GM12878 (cell line): Measurements from ENCODE around the gene STRN4. TPM values are rescaled to one million over a fixed set of nuclear protein-coding genes. Genes with fewer than 3 reads are reported as not detected.

ENCODE experiments used
- BCL11A ChIP-seq: IDR thresholded peaks from 2 replicates; pipeline ENCODE4 v1.6.1; 2011; ENCODE audit warnings: low read depth, low read length
- DPF2 ChIP-seq: fragments of 450-650 bp; IDR thresholded peaks from 2 replicates; pipeline ENCODE4 v1.6.1; 2017; ENCODE audit warnings: mild to moderate bottlenecking
- HDAC2 ChIP-seq: fragments of 200-600 bp; sonication (generic); IDR thresholded peaks from 2 replicates; pipeline ENCODE4 v1.6.1; 2017
- POLR2AphosphoS2 ChIP-seq: IDR thresholded peaks from 2 replicates; pipeline ENCODE4 v1.6.1; 2011; ENCODE audit warnings: low read depth, mild to moderate bottlenecking, low read length, improper control_type of control experiment, moderate library complexity
- RAD51 ChIP-seq: fragments of 450-650 bp; IDR thresholded peaks from 2 replicates; pipeline ENCODE4 v1.6.1; 2016; ENCODE audit warnings: moderate library complexity, mild to moderate bottlenecking, inconsistent platforms
- SMARCA5 ChIP-seq: fragments of 450-650 bp; IDR thresholded peaks from 2 replicates; pipeline ENCODE4 v1.6.1; 2017; ENCODE audit warnings: mild to moderate bottlenecking
- TBL1XR1 ChIP-seq: IDR thresholded peaks from 2 replicates; pipeline ENCODE4 v1.6.1; 2012; ENCODE audit warnings: low read depth, low read length, improper control_type of control experiment
- TCF12 ChIP-seq: IDR thresholded peaks from 2 replicates; pipeline ENCODE4 v1.6.1; 2011; ENCODE audit warnings: low read depth, mild to moderate bottlenecking, low read length
- polyA plus RNA-seq, 11 experiments: library from polyadenylated mRNA; depleted of rRNA in 4 of 11; unstranded in 6 of 11; stranded (reverse) in 5 of 11; fragments of >200 nt; fragmentation: Nextera tagmentation in 4 of 11; fragmentation: Illumina TruSeq in 1 of 11; extraction: Ambion mirVana in 4 of 11; extraction: Trizol in 1 of 11; gene quantifications; 1 replicate in 1 of 11; 2 replicates in 10 of 11; pipeline versions ENCODE4 v1.2.1 to v1.2.3, GENCODE V29; 2011 to 2016; ENCODE audit warnings: inconsistent platforms in 2 of 11, missing spikeins in 2 of 11, low read depth in 1 of 11
- total RNA-seq, 4 experiments: library from RNA; depleted of rRNA in 3 of 4; stranded (reverse); fragments of >200 nt in 3 of 4; fragmentation: Illumina TruSeq in 1 of 4; extraction: Trizol in 1 of 4; gene quantifications; 2 replicates each; pipeline versions ENCODE4 v1.2.1 to v1.2.3, GENCODE V29; 2013 to 2021
- TF ChIP-seq, protein P1 (sequence below): fragments of 450-650 bp; conservative IDR thresholded peaks from 2 replicates; pipeline ENCODE4 v1.6.1; 2017; ENCODE audit warnings: mild to moderate bottlenecking, moderate library complexity
- TF ChIP-seq, protein P2 (sequence below): fragments of 450-650 bp; formaldehyde crosslinking; IDR thresholded peaks from 2 replicates; pipeline ENCODE4 v1.4.0; 2020; ENCODE audit warnings: mild to moderate bottlenecking, moderate library complexity
- TF ChIP-seq, protein P3 (sequence below): fragments of 150-350 bp; IDR thresholded peaks from 2 replicates; pipeline ENCODE4 v1.6.1; 2016; ENCODE audit warnings: low read depth, low read length
- TF ChIP-seq, protein P4 (sequence below): IDR thresholded peaks from 2 replicates; pipeline ENCODE4 v1.6.1; 2011; ENCODE audit warnings: low read depth, mild to moderate bottlenecking, low read length, moderate library complexity, borderline replicate concordance; ENCODE audit errors: extremely low read depth
- TF ChIP-seq, protein P5 (sequence below), 3 experiments: IDR thresholded peaks in 2 of 3; conservative IDR thresholded peaks in 1 of 3; 2 replicates each; pipeline ENCODE4 v1.5.1; 2011; ENCODE audit warnings: low read depth in 3 of 3, low read length in 3 of 3, mild to moderate bottlenecking in 3 of 3, control low read depth in 2 of 3, moderate library complexity in 2 of 3, inconsistent platforms in 1 of 3, mixed read lengths in 1 of 3; ENCODE audit not compliant: control insufficient read depth in 2 of 3, insufficient read depth in 1 of 3; ENCODE audit errors: extremely low read depth in 1 of 3
- TF ChIP-seq, protein P6 (sequence below): fragments of 450-650 bp; IDR thresholded peaks from 2 replicates; pipeline ENCODE4 v1.6.1; 2014; ENCODE audit warnings: mild to moderate bottlenecking
- TF ChIP-seq, protein P7 (sequence below): IDR thresholded peaks from 2 replicates; pipeline ENCODE4 v1.6.1; 2012; ENCODE audit warnings: low read depth, low read length, improper control_type of control experiment

Gene STRN4
- total and polyA plus RNA-seq, 10 of the 15 experiments (the other 5 are each of a cell fraction or from before 2014, with no cell fraction given) = 0.42 to 62.8 (median 22.5) TPM

DNA sequence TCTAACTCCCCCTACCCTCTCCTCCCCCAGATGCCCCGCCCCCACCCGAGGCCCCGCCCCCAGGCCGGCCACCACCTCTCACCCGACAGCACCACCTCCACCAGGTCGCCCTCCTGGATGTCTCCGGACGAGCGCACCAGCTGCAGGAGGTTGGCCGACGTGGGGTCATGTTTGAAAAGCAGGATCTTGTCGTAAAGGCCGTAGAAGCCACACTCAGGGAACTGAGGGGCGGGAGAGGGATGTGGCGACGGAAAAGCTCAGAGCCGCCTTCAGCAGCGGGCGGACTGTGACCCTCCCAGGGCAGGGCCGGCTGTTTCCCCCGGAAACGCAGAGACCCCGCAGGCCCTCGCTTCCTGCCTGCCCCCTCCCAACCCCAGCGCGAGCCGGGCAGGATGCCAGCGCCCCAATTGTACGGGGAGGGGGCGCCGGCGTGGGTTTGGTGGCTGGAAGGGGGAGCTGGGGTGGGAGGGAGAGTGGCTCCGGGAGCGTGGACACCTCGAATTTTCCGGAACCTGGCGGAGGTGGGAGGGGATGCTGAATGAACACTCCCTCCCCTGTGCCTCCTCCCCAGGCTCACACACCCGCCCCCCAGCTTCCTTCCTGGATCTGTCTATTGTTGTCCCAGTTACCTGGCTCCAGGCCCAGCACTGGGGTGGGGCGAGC is 32.3 kb downstream of the STRN4 start (continued):
- TF ChIP-seq, protein P1, sequence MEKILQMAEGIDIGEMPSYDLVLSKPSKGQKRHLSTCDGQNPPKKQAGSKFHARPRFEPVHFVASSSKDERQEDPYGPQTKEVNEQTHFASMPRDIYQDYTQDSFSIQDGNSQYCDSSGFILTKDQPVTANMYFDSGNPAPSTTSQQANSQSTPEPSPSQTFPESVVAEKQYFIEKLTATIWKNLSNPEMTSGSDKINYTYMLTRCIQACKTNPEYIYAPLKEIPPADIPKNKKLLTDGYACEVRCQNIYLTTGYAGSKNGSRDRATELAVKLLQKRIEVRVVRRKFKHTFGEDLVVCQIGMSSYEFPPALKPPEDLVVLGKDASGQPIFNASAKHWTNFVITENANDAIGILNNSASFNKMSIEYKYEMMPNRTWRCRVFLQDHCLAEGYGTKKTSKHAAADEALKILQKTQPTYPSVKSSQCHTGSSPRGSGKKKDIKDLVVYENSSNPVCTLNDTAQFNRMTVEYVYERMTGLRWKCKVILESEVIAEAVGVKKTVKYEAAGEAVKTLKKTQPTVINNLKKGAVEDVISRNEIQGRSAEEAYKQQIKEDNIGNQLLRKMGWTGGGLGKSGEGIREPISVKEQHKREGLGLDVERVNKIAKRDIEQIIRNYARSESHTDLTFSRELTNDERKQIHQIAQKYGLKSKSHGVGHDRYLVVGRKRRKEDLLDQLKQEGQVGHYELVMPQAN = 0 out of 2 replicates have a peak, but pooled peaks have one; percentile 44
- no peak for TF ChIP-seq POLR2AphosphoS2
- no peak for TF ChIP-seq RAD51
- TF ChIP-seq, protein P2, sequence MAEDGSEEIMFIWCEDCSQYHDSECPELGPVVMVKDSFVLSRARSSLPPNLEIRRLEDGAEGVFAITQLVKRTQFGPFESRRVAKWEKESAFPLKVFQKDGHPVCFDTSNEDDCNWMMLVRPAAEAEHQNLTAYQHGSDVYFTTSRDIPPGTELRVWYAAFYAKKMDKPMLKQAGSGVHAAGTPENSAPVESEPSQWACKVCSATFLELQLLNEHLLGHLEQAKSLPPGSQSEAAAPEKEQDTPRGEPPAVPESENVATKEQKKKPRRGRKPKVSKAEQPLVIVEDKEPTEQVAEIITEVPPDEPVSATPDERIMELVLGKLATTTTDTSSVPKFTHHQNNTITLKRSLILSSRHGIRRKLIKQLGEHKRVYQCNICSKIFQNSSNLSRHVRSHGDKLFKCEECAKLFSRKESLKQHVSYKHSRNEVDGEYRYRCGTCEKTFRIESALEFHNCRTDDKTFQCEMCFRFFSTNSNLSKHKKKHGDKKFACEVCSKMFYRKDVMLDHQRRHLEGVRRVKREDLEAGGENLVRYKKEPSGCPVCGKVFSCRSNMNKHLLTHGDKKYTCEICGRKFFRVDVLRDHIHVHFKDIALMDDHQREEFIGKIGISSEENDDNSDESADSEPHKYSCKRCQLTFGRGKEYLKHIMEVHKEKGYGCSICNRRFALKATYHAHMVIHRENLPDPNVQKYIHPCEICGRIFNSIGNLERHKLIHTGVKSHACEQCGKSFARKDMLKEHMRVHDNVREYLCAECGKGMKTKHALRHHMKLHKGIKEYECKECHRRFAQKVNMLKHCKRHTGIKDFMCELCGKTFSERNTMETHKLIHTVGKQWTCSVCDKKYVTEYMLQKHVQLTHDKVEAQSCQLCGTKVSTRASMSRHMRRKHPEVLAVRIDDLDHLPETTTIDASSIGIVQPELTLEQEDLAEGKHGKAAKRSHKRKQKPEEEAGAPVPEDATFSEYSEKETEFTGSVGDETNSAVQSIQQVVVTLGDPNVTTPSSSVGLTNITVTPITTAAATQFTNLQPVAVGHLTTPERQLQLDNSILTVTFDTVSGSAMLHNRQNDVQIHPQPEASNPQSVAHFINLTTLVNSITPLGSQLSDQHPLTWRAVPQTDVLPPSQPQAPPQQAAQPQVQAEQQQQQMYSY (CRISPR knock-in tag) = no peak
- TF ChIP-seq, protein P3, sequence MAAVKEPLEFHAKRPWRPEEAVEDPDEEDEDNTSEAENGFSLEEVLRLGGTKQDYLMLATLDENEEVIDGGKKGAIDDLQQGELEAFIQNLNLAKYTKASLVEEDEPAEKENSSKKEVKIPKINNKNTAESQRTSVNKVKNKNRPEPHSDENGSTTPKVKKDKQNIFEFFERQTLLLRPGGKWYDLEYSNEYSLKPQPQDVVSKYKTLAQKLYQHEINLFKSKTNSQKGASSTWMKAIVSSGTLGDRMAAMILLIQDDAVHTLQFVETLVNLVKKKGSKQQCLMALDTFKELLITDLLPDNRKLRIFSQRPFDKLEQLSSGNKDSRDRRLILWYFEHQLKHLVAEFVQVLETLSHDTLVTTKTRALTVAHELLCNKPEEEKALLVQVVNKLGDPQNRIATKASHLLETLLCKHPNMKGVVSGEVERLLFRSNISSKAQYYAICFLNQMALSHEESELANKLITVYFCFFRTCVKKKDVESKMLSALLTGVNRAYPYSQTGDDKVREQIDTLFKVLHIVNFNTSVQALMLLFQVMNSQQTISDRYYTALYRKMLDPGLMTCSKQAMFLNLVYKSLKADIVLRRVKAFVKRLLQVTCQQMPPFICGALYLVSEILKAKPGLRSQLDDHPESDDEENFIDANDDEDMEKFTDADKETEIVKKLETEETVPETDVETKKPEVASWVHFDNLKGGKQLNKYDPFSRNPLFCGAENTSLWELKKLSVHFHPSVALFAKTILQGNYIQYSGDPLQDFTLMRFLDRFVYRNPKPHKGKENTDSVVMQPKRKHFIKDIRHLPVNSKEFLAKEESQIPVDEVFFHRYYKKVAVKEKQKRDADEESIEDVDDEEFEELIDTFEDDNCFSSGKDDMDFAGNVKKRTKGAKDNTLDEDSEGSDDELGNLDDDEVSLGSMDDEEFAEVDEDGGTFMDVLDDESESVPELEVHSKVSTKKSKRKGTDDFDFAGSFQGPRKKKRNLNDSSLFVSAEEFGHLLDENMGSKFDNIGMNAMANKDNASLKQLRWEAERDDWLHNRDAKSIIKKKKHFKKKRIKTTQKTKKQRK = no peak
- TF ChIP-seq, protein P4, sequence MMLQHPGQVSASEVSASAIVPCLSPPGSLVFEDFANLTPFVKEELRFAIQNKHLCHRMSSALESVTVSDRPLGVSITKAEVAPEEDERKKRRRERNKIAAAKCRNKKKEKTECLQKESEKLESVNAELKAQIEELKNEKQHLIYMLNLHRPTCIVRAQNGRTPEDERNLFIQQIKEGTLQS = no peak
- TF ChIP-seq SMARCA5 = peak; percentile 97
- no peak for TF ChIP-seq TCF12
- 0 out of 2 replicates have a peak, but pooled peaks have one; percentile 14 for TF ChIP-seq DPF2
- TF ChIP-seq TBL1XR1 = no peak
- TF ChIP-seq, protein P5, sequence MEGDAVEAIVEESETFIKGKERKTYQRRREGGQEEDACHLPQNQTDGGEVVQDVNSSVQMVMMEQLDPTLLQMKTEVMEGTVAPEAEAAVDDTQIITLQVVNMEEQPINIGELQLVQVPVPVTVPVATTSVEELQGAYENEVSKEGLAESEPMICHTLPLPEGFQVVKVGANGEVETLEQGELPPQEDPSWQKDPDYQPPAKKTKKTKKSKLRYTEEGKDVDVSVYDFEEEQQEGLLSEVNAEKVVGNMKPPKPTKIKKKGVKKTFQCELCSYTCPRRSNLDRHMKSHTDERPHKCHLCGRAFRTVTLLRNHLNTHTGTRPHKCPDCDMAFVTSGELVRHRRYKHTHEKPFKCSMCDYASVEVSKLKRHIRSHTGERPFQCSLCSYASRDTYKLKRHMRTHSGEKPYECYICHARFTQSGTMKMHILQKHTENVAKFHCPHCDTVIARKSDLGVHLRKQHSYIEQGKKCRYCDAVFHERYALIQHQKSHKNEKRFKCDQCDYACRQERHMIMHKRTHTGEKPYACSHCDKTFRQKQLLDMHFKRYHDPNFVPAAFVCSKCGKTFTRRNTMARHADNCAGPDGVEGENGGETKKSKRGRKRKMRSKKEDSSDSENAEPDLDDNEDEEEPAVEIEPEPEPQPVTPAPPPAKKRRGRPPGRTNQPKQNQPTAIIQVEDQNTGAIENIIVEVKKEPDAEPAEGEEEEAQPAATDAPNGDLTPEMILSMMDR (IDR thresholded peaks at IDR 0.05 in 2 of 3, conservative IDR thresholded peaks at IDR 0.05 in 1 of 3; ENCODE audit: control insufficient read depth in 2 of 3, extremely low read depth in 1 of 3, insufficient read depth in 1 of 3, low read depth in 3 of 3, low read length in 3 of 3) = no peak
- TF ChIP-seq HDAC2 = no peak
- TF ChIP-seq, protein P6, sequence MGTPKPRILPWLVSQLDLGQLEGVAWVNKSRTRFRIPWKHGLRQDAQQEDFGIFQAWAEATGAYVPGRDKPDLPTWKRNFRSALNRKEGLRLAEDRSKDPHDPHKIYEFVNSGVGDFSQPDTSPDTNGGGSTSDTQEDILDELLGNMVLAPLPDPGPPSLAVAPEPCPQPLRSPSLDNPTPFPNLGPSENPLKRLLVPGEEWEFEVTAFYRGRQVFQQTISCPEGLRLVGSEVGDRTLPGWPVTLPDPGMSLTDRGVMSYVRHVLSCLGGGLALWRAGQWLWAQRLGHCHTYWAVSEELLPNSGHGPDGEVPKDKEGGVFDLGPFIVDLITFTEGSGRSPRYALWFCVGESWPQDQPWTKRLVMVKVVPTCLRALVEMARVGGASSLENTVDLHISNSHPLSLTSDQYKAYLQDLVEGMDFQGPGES = no peak
- TF ChIP-seq, protein P7, sequence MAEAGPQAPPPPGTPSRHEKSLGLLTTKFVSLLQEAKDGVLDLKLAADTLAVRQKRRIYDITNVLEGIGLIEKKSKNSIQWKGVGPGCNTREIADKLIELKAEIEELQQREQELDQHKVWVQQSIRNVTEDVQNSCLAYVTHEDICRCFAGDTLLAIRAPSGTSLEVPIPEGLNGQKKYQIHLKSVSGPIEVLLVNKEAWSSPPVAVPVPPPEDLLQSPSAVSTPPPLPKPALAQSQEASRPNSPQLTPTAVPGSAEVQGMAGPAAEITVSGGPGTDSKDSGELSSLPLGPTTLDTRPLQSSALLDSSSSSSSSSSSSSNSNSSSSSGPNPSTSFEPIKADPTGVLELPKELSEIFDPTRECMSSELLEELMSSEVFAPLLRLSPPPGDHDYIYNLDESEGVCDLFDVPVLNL = no peak
- no peak for TF ChIP-seq BCL11A
